Vagina (tissue), 2 donors: ENCODE data around the gene SLC25A10. TPM values are rescaled to one million over a fixed set of nuclear protein-coding genes. Genes with fewer than 3 reads are reported as not detected.
A peak's percentile ranks its signal among the peaks of the same experiment; 100 is the strongest.

ENCODE experiments used
- DNase-seq, 2 donors: peaks; one replicate each; pipeline ENCODE4 v3.0.0-alpha.2; 2017; ENCODE audit errors: extremely low spot score in 2 of 2
- H3K27ac ChIP-seq: fragments of 200-600 bp; sonication (generic); one replicate; pipeline ENCODE4 v1.5.1; 2019
- H3K27me3 ChIP-seq: fragments of 200-600 bp; sonication (generic); one replicate; pipeline ENCODE4 v1.5.1; 2019
- H3K36me3 ChIP-seq, 2 donors: fragments of 200-600 bp; sonication (generic); one replicate each; pipeline ENCODE4 v1.5.1; 2017 to 2019
- H3K4me1 ChIP-seq: fragments of 200-600 bp; sonication (generic); one replicate; pipeline ENCODE4 v1.5.1; 2019
- H3K4me3 ChIP-seq, 2 donors: fragments of 200-600 bp; sonication (generic); 1 replicate in 1 of 2; 2 replicates in 1 of 2; pipeline ENCODE4 v1.5.1; 2016 to 2019
- H3K9me3 ChIP-seq: fragments of 200-600 bp; sonication (generic); one replicate; pipeline ENCODE4 v1.5.1; 2019
- POLR2A ChIP-seq, 2 donors: fragments of 450-650 bp; IDR thresholded peaks; one replicate each; pipeline ENCODE4 v1.6.1; 2017; ENCODE audit warnings: antibody characterized with exemption in 2 of 2, mild to moderate bottlenecking in 2 of 2, moderate library complexity in 2 of 2
- POLR2AphosphoS5 ChIP-seq, 2 donors: sonication (generic); formaldehyde crosslinking; IDR thresholded peaks; one replicate each; pipeline ENCODE4 v1.9.0; 2017; ENCODE audit warnings: antibody characterized with exemption in 2 of 2, mild to moderate bottlenecking in 2 of 2, low read depth in 1 of 2; ENCODE audit not compliant: insufficient read depth in 1 of 2
- intact Hi-C: fragments of 100-400 bp; cut with DNase I; formaldehyde crosslinking; loops from one replicate; pipeline ENCODE4 v1.15.1; 2023
- total RNA-seq: library from RNA; depleted of rRNA; stranded (reverse); fragments of >200 nt; gene quantifications from one replicate; pipeline ENCODE4 v1.2.3, GENCODE V29; 2016
- TF ChIP-seq, protein P1 (sequence below), 3 experiments: fragments of 450-650 bp in 2 of 3; fragments of 200-600 bp in 1 of 3; sonication (generic) in 1 of 3; IDR thresholded peaks; one replicate each; pipeline ENCODE4 v1.5.1; 2017 to 2019; ENCODE audit warnings: antibody characterized with exemption in 3 of 3, mild to moderate bottlenecking in 2 of 3, moderate library complexity in 2 of 3

Gene SLC25A10
- total RNA-seq, 1 donor from 2014 or later = 2.9 TPM

DNA sequence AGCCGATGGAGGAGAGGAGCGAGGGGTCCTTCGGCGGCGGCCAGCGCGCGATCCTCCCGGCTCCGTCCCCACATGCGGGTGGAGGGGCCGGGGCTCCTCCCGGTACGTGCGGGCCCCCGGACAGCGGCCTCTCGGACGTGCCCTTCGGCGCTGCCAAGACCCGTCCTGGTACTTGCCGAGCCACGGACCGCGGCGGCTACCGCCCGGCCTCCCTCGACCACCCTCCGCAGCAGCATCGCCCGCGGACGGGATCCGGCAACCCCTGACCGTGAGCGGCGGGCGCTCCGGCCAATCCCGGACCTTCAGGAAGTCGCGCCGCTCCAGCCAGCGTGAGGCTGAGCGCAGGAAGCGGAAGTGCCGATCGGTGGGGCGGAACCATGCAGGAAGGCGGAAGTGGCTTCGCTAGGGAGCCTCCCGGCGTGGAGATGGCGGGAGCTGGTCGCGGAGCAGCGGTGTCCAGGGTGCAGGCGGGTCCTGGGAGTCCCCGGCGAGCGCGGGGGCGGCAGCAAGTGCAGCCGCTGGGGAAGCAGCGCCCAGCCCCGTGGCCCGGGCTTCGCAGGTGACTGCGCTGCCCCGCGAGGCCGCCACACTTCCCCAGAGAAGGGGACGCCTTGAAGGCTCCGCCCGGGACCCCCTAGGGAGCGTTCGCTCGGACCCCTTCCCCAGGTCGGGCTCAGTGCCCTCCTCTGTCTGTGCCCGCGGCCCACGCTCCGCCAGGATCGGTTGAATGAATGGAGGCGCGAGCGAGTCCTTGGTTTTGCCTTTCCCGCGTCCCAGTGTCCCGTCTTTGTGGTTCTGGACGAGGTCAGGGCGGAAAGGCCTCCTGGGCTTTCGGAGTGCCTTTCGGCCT, 45.5 kb upstream of the SLC25A10 start, which contains the start of the genes CCDC137 and OXLD1:
Gene CCDC137, plus strand, starts transcription at position 396 of the 850 bp plus-strand sequence. Its CDS starts 30 bp downstream, at position 426.
Gene OXLD1, minus strand, starts transcription at position 264 of the 850 bp plus-strand sequence. Its CDS starts 28 bp downstream, at position 236.
- DNase-seq = peak in 1 of 2 donors; percentile 92
- TF ChIP-seq, protein P1, sequence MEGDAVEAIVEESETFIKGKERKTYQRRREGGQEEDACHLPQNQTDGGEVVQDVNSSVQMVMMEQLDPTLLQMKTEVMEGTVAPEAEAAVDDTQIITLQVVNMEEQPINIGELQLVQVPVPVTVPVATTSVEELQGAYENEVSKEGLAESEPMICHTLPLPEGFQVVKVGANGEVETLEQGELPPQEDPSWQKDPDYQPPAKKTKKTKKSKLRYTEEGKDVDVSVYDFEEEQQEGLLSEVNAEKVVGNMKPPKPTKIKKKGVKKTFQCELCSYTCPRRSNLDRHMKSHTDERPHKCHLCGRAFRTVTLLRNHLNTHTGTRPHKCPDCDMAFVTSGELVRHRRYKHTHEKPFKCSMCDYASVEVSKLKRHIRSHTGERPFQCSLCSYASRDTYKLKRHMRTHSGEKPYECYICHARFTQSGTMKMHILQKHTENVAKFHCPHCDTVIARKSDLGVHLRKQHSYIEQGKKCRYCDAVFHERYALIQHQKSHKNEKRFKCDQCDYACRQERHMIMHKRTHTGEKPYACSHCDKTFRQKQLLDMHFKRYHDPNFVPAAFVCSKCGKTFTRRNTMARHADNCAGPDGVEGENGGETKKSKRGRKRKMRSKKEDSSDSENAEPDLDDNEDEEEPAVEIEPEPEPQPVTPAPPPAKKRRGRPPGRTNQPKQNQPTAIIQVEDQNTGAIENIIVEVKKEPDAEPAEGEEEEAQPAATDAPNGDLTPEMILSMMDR (IDR thresholded peaks at IDR 0.05) = no peak
- peak; percentile 92 to 93 for TF ChIP-seq POLR2AphosphoS5 (IDR thresholded peaks at IDR 0.05; ENCODE audit: insufficient read depth in 1 of 2, low read depth in 1 of 2)
- TF ChIP-seq POLR2A (IDR thresholded peaks at IDR 0.05) = peak in 1 of 2 donors; percentile 69
- H3K27ac ChIP-seq = peak within 1 kb of the TSS; percentile 80
- intact Hi-C loops = no loop called here
- H3K9me3 ChIP-seq = no peaks in the 10 kb centered on the region
- no peaks in the 10 kb centered on the region for H3K27me3 ChIP-seq
- H3K36me3 ChIP-seq = peaks cover 0 to 27% of the 10 kb centered on the region in 2 donors
- peak within 1 kb of the TSS; percentile 99 for H3K4me3 ChIP-seq
- peaks cover 29% of the 10 kb centered on the region for H3K4me1 ChIP-seq

GRCh38 chr17:81667754-81668153, 44.3 kb upstream of the SLC25A10 start:
- TF ChIP-seq POLR2AphosphoS5 (IDR thresholded peaks at IDR 0.05; ENCODE audit: insufficient read depth in 1 of 2, low read depth in 1 of 2) (peak in 1 of 2 donors; percentile 36), POLR2A (IDR thresholded peaks at IDR 0.05) (no peak)
- TF ChIP-seq, protein P1 (IDR thresholded peaks at IDR 0.05) = no peak
- no peak overlapping the region for H3K27ac ChIP-seq
- peaks cover 0 to 39% of the 10 kb centered on the region in 2 donors for H3K36me3 ChIP-seq
- peaks cover 29% of the 10 kb centered on the region for H3K4me1 ChIP-seq
- DNase-seq = no peak
- peak overlapping the region; percentile 99 for H3K4me3 ChIP-seq
- intact Hi-C loops = no loop called here
- no peaks in the 10 kb centered on the region for H3K27me3 ChIP-seq
- no peaks in the 10 kb centered on the region for H3K9me3 ChIP-seq

DNA sequence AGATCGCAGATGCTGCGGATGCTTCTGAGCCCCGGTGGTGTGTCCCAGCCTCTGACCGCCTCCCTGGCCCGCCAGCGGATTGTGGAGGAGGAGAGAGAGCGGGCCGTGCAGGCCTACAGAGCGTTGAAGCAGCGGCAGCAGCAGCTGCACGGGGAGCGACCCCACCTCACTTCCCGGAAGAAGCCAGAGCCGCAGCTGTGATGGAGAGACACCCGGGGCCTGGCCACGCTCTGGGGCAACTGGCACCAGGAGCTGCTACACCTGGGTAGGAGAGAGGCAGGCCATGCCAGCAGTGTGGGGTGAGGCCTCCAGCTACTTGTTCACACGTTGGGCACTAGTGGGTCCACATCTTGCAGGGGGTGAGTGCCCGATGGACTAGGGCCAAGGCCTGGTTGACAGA, 39.6 kb upstream of the SLC25A10 start:
- TF ChIP-seq POLR2AphosphoS5 (IDR thresholded peaks at IDR 0.05; ENCODE audit: insufficient read depth in 1 of 2, low read depth in 1 of 2) (no peak), POLR2A (IDR thresholded peaks at IDR 0.05) (no peak)
- TF ChIP-seq, protein P1 (IDR thresholded peaks at IDR 0.05) = no peak
- Histone ChIP-seq H3K4me1 (peaks cover 8% of the 10 kb centered on the region), H3K27me3 (no peaks in the 10 kb centered on the region), H3K4me3 (no peak overlapping the region), H3K36me3 (peaks cover 0 to 44% of the 10 kb centered on the region in 2 donors), H3K27ac (no peak overlapping the region), H3K9me3 (no peaks in the 10 kb centered on the region)
- intact Hi-C loops = no loop called here
- DNase-seq = no peak

- intact Hi-C loops = no loop called here
- no peak overlapping the region for H3K4me3 ChIP-seq
- peaks cover 0 to 44% of the 10 kb centered on the region in 2 donors for H3K36me3 ChIP-seq
- TF ChIP-seq POLR2AphosphoS5 (IDR thresholded peaks at IDR 0.05; ENCODE audit: insufficient read depth in 1 of 2, low read depth in 1 of 2) (no peak), POLR2A (IDR thresholded peaks at IDR 0.05) (no peak)
- TF ChIP-seq, protein P1 (IDR thresholded peaks at IDR 0.05) = no peak
- peaks cover 4% of the 10 kb centered on the region for H3K4me1 ChIP-seq
- H3K9me3 ChIP-seq = no peaks in the 10 kb centered on the region
- no peak for DNase-seq
- no peak overlapping the region for H3K27ac ChIP-seq
- no peaks in the 10 kb centered on the region for H3K27me3 ChIP-seq
These were observed 39.1 kb upstream of the SLC25A10 start for GRCh38 chr17:81672954-81673353.
